Lower lobe of right lung (tissue), 2 donors: ENCODE results near the gene DNAH2. TPM values are rescaled to one million over a fixed set of nuclear protein-coding genes. Genes with fewer than 3 reads are reported as not detected.

Source experiments
- ATAC-seq, 2 donors: fragments of 200-7000 bp; cut with Tn5 transposase; one replicate each; pipeline ENCODE4 v1.9.1; 2020 to 2022; ENCODE audit warnings: mild to moderate bottlenecking in 2 of 2, moderate library complexity in 2 of 2
- DNase-seq: peaks from one replicate; pipeline ENCODE4 v3.0.0-alpha.2; 2020
- H3K27ac ChIP-seq: fragments of 200-600 bp; one replicate; pipeline ENCODE4 v1.8.0; 2022
- H3K27me3 ChIP-seq: fragments of 200-600 bp; one replicate; pipeline ENCODE4 v1.8.0; 2022; ENCODE audit warnings: low read depth
- H3K36me3 ChIP-seq: fragments of 200-600 bp; one replicate; pipeline ENCODE4 v1.8.0; 2022; ENCODE audit warnings: mild to moderate bottlenecking
- H3K4me1 ChIP-seq: fragments of 200-600 bp; one replicate; pipeline ENCODE4 v1.8.0; 2022
- H3K4me3 ChIP-seq: fragments of 200-600 bp; one replicate; pipeline ENCODE4 v1.8.0; 2022; ENCODE audit warnings: mild to moderate bottlenecking
- H3K9me3 ChIP-seq: fragments of 200-600 bp; one replicate; pipeline ENCODE4 v1.8.0; 2022
- CTCF ChIP-seq: fragments of 200-600 bp; IDR thresholded peaks from one replicate; pipeline ENCODE4 v1.8.0; 2022; ENCODE audit warnings: antibody characterized with exemption, mild to moderate bottlenecking
- intact Hi-C: fragments of 100-400 bp; cut with DNase I; formaldehyde crosslinking; loops from one replicate; pipeline ENCODE4 v1.11.0; 2022
- total RNA-seq: library from RNA; stranded (reverse); fragmentation: NEBNext Ultra II Directional; extraction: Animal tissue kit (Norgen Biotek cat#: 25700); gene quantifications from one replicate; pipeline ENCODE4 v1.2.1, GENCODE V29; 2021
- donor health status: DM: no; HTN: yes; CAD: no; lungs with severe emphysema.

DNAH2 gene
- total RNA-seq, 1 donor from 2014 or later: 6.2 TPM

GRCh38 chr17:7677388-7678067 lies 40.0 kb upstream of the DNAH2 start:
- H3K9me3 ChIP-seq: peaks cover 6% of the 10 kb centered on the region
- no peaks in the 10 kb centered on the region for H3K4me1 ChIP-seq
- no peak for TF ChIP-seq CTCF
- H3K27ac ChIP-seq: no peak overlapping the region
- no peaks in the 10 kb centered on the region for H3K27me3 ChIP-seq
- no peak for DNase-seq
- no peak for ATAC-seq
- intact Hi-C loops: no loop called here
- no peak overlapping the region for H3K4me3 ChIP-seq
- peaks cover 37% of the 10 kb centered on the region for H3K36me3 ChIP-seq

GRCh38 chr17:7684851-7685532 lies 32.6 kb upstream of the DNAH2 start:
- Histone ChIP-seq H3K27me3 (no peaks in the 10 kb centered on the region), H3K9me3 (no peaks in the 10 kb centered on the region), H3K4me3 (peak overlapping the region; percentile 95), H3K27ac (peak overlapping the region; percentile 96), H3K4me1 (peaks cover 31% of the 10 kb centered on the region), H3K36me3 (no peaks in the 10 kb centered on the region)
- no peak for TF ChIP-seq CTCF
- ATAC-seq: no peak
- DNase-seq: no peak
- intact Hi-C loops: no loop called here

- no peaks in the 10 kb centered on the region for H3K36me3 ChIP-seq
- H3K9me3 ChIP-seq: no peaks in the 10 kb centered on the region
- peak overlapping the region; percentile 95 for H3K4me3 ChIP-seq
- ATAC-seq (peak; percentile 86 to 88), DNase-seq (peak; percentile 96)
- H3K27ac ChIP-seq: peak overlapping the region; percentile 96
- TF ChIP-seq CTCF: no peak
- intact Hi-C loops: no loop called here
- H3K4me1 ChIP-seq: peaks cover 31% of the 10 kb centered on the region
- H3K27me3 ChIP-seq: no peaks in the 10 kb centered on the region
Measured at GRCh38 chr17:7685533-7686221, 31.9 kb upstream of the DNAH2 start.

GRCh38 chr17:7686222-7687071 lies 31.1 kb upstream of the DNAH2 start:
- TF ChIP-seq CTCF: no peak
- intact Hi-C loops: no loop called here

More at GRCh38 chr17:7686222-7687071, 31.1 kb upstream of the DNAH2 start:
- Histone ChIP-seq H3K27ac (peak overlapping the region; percentile 96), H3K9me3 (no peaks in the 10 kb centered on the region), H3K4me3 (peak overlapping the region; percentile 95), H3K36me3 (no peaks in the 10 kb centered on the region), H3K27me3 (no peaks in the 10 kb centered on the region), H3K4me1 (peaks cover 31% of the 10 kb centered on the region)
- peak; percentile 81 for DNase-seq
- ATAC-seq: peak; percentile 72 to 78
